Activated naive CD8-positive, alpha-beta T cell treated with anti-CD3 and anti-CD28 coated beads, Interleukin-2, amount 50 U/mL, for 16 hours (primary cell): ENCODE data around the gene MEIS2.
"Not testable (repeated sequence)": the region's sequence is repeated elsewhere in the genome, so short reads cannot be mapped to it uniquely, and the experiment has no call there.

Source experiments
- DNase-seq: peaks from one replicate; pipeline ENCODE4 v3.0.0-alpha.2; 2020; ENCODE audit warnings: low read depth, low spot score

Gene MEIS2

DNA sequence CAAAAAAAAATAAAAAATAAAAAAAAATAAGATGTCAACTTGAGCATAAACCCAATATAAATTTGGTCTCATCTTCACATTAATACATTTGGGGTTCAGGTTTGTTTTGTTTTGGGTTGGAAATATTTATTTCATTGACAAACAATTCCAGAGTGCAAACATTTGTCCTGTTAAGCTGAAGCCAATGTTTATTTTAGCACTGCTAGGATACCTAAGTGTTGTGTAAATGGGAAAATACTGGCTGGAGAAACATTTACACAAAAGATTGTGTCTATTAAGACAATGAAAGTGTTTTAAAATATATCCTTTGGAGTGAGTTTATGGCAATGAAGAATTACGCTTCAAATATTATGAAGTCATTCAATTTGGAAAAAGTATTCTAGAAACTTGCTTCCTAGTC is 91.1 kb downstream of the MEIS2 start:
- DNase-seq: no peak

DNA sequence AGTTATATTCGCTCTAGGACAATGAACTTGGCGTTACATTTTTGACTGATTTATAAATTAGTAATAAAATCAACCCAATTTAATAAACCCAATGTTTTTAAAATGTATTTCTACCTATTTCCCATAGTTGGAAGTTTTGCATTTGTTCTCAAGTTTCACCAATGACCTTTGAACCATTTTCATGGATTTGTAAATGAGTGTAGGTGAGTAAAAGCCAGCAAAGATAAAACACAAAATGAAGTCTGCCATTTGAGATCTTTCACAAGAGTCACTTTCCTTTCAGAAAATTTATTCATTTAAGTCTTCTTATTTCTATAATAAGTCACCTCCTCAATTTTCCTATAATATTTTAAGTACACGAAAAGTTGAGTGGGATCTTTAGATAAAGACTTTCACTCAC is 92.1 kb downstream of the MEIS2 start:
- DNase-seq: no peak

DNA sequence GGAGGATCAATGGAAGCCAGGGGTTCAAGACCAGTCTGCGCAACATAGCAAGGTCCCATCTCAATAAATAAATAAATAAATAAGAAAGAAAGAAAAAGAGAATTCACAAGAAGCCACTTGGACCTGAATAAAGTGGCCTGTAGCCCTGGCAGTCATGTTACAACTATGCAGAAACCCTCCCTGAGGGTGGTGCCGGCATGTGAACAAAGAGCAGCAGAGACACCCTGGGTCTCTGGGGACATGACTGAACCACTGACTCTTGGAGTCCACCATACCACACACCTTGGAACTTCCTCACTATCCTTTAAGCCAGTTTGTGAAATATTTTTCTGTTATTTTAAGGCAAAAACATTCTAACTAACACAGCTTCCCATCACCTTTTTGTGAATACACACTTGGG is 93.0 kb downstream of the MEIS2 start:
- DNase-seq: no peak

DNA sequence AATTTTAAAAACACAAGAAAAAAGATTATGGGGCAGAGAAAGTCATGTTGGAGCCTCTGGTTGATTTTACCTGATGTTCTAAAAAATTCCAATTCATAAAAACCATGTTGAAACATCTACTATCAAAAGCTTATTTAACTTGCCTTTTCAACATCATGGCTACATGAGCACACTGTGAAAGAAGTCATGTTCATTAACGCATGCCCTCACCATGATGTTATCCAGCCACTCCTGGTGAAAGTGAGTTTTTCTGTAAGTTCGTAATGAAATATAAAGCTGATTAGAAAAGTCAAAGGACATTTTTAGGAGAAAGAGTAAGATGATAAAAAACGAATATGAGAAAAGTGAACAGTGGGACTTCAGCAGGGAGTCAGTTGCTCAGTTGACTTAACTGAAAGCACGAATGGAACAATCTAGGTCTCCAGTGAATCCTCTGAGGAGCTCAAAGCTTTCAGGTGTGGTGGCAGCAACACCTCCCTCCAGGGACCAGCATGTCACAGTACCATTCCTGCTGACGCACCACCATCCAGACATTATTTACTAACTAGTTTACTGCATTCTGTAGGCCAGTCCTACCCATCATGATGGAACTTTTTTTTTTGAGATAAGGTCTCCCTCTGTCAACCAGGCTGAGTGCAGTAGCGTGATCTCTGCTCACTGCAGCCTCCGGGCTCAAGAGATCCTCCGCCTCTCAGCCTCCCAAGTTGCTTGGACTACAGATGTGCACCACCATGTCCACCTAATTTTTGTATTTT is 95.2 kb downstream of the MEIS2 start:
- DNase-seq: no peak

DNA sequence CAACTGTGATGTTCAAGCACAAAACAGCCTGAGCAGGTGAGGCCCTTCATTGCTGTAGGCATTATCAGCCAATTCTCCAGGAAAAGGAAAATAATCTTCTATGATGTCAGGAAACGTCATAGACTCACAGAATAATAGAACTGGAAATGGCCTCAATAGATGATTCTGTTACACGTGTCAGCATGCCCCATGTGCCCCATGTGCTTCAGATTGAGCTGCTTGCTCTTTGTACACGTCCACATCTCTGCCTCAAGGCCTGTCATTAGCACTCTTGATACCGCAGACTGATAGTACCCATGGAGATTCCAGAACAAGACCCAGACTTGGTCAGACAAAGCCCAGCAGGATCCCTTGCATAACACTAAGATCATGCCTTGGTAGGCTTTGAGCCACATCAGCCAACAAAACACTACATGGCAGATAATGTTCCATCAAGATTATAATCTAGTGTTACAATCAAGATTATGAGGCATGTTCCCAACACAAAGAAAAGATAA is 95.9 kb downstream of the MEIS2 start:
- no peak for DNase-seq

DNA sequence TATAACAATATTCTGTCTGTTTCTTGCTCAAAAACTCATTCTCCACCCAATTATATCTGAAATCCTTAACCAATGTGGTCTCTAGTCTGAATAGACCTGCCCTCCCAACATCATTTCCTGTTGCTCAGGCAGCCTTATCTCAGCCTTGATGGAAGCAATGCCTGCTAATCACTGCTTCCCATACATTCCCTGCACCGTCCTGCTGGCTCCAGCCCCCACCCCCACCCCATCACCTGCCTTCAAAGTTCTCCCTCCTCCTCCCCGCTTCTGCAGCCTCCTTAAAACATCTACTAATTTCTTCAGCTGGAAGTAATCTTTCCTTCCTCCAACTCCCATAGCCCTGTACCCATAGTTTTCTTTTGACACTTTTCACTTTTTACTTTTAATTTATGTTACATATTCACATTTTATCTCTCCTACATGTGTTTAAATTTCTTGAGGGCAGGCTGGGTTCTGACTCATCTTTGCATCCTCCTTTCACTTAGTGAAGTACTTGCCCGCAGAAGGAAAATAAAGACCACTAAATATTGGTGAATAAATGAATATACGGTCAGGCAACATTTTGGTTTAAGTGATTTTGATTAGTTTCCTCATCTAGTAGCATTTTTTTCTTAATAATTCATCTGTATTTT is 98.2 kb downstream of the MEIS2 start:
- no peak for DNase-seq

DNA sequence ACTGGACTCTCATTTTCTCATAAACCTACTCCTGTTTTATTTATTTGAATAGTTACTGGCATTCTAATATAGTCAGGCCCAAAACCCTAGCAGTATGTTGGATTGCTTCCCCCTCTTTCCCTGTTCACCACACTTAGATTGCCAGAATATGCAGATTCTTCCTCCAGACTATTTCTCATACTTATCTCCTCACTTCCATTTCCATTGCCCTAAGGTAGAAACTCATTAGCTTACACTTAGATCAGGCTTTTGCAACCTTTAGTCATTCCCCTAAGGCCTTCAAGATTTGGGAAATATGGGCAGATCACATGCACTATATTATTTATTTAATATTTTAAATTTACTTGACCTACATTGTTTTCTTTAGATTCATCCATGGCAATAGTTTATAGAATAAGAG is 98.9 kb downstream of the MEIS2 start:
- no peak for DNase-seq

DNA sequence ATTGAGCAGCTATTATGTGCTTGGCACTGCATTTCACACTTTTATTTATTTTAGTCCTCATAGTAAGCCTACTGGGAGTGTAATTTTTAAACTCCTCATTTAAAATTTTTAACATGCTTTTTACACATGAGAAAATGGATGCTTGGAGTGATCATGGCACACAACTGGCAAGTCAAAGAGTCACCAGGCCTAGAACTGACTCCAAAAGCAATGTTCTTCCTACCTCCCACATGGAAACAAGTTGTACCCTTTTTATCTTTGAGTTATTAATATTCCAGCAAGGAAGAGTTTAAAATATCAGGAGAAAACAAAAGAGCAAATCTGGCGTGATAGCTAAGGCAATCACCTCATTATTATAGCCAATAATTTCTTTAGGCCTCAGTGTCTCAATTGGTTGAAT is 100.6 kb downstream of the MEIS2 start:
- no peak for DNase-seq

DNA sequence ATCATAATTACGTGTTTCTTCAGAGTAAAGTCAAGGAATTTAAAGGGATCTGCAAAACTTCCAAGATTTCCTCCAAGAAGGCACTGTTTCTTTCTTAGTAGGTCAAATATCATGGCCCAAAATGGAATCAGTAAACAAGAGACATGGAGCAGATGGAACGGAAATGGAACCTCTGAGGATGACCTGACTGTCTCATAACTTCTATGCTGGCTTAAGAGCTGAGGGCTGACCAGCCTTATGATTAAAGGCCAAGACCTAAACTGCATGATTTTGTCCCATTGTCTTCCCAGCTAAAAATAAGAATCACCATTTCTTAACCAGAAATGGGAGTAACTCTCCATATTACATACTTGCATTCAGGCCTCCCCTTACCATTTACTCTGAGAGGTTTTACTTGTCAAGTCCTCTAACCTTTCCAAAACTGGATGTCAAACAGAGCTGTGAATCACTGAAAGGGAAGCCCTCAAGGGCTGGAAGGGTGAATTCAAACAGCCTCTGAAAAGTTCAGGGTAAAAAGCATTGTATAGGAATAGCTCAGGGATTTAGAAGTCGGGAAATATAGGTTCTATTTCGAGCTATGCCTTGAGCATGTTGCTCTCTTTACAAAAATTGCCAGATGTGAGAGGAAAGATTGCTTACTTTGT is 103.7 kb downstream of the MEIS2 start:
- DNase-seq: no peak

DNA sequence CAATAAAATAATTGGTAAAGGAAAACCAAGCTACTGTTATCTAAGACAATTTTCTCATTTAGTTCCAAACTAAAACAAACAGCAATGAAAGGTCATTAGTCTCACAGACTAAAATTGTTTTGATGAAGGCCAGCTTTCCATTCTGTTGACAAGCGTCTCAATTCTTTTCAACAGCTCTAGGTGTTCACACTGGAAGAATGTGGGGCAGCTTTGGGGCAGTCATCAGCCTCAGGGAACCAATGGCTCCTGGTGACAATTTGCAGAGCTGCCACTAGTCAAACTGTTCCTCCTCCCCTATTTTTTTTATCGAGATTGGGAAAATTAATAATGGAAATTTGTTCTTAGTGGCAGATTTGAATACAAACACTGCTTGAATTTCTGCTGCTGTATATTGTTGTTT is 104.2 kb downstream of the MEIS2 start:
- no peak for DNase-seq

DNA sequence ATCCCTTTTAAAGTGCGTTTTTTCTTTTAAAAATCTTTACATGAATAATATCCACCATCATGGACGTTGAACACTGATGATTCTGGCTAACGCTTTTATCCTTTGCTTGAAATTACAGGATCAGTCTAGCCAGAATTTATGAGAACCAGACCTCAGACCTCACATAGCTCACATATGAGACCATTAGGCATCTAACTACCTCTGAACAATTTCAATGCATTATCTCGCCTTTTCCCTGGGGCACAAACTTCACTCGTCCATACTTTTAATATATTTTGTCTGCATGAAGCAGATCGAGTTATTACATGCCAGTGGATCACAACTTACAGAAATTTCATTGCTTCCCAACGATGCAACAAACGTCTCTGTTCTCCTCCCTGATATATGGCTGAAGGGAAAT is 105.6 kb downstream of the MEIS2 start:
- no peak for DNase-seq

DNA sequence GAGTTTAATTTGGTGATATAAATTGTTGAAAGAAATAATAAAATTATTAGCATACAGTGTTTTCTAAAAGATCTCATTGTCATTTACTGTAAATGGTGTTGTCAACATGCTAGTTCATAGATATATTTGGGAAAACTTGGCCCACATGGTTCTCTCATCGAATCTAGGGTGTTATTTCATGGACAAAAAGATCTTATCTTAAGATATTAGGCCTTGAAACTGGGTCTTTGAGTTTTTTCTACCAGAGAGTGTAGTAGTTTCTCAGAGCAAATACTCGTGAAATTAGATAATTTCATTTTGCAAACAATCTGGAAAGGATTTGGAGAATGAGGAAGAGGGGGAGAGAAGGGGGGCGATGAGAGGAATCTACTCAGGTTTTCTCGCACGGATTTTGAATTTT is 107.9 kb downstream of the MEIS2 start:
- DNase-seq: no peak

DNA sequence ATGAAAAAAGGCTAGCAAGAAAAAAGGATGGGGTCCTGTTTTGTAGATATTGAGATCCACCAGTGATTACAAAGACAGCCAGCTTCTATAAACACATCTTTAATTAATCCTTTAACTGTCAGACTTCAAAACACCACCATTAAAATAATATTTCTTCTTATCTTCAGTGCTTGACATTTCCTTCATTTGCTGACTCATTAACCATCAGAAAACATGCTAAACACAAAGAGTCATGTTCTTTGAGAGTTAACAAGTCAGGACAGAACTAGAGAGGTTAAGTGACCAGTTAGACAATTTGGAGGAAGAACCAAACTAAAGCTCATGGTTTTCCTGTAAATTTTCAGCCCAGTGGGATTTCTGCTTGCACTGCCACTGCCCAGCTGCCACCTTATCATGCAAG is 111.4 kb downstream of the MEIS2 start:
- no peak for DNase-seq

DNA sequence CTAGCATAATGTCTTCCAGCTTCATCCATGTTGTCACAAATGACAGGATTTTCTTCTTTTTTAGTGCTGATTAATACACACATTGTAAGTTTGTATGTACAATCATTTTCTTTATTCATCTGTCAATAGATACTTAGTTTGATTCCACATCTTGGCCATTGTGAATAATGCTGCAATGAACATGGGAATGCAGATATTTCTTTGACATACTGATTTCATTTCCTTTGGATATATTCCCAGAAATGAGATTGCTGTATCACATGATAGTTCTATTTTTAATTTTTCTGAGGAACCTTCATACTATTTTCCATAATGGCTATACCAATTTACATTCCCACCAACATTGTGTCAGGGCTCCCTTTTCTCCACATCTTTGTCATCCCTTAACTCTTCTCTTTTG is 117.9 kb downstream of the MEIS2 start:
- no peak for DNase-seq

DNA sequence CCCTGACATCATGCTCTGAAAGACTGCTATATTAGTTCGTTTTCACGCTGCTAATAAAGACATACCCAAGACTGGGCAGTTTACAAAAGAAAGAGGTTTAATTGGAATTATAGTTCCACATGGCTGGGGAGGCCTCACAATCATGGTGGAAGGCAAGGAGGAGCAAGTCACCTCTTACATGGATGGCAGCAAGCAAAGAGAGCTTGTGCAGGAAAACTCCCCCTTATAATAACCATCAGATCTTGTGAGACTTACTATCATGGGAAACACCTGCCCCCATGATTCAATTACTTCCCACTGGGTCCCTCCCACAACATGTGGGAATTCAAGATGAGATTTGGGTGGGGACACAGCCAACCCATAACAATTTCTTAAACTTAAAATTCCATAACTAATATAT is 120.1 kb downstream of the MEIS2 start:
- DNase-seq: not testable (repeated sequence)

DNA sequence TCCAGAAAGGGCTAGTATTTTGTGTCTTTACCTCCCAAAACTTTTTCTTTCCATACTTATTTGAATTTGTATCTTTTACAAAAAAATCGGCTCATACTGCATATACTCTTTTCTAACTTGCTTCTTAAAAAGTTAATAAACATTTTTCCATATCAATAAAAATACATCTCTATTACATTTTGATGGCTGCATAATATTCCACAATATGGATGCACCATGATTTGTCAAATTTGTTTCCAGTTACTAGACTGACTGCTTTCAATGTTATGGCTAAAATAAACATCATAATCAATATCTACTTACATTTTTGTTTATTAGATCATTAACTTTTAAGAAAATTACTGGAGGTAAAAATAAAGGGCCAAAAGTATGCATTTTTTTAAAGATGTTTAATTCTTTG is 121.7 kb downstream of the MEIS2 start:
- DNase-seq: no peak

DNA sequence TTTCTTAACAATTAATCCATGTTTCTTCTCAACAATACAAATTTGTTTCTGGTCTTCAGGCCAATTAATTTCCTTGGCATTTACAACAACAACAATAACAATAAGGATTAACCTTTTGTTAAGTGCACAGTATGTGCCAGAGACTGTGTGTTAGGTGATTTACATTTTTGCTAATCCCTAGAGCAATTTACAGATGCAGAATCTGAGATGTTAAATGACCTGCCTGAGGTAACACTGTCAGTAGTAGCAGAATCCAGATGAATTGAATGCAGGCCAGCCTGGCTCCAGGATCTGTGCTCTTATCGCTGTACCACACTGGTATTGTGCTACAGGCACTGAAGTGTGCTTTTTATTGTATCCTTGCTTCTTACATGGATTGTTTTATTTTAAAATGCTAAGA is 122.2 kb downstream of the MEIS2 start:
- no peak for DNase-seq

DNA sequence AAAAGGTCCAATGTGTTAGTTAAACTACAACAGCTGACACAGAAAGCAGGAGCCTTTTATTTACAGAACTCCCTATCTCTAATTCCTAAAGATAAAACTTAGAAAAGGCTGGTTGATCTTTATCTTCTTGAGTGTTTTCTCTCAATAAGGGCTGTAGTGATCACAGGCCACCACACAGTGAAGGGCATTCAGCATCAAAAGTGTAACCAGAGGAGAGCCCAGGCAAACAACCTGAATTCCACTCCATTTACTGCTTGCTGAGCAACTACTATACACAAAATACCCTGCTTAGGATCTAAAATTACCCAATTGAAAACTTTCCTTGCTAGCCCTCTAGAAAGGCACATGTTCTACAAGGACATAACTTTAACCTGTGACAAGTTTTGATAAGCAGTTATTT is 122.7 kb downstream of the MEIS2 start:
- no peak for DNase-seq

DNA sequence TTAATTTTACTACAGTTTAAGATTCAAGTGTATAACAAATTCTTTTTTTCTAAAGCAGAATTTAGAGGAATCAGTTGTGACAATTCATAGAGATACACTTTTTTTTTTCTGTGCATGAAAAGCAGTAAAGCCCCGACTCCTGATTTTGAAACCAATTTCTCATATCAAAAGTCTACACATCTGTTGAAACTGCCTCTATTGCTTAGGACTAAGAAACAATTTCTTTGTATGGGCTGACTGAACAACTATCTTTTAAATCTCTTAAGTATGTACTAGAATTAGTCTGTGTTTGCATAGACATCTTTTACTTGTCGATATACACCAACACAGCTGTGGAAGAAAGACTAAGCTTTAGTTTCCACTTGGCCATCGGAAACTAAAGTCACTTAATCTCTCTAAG is 127.6 kb downstream of the MEIS2 start:
- no peak for DNase-seq

DNA sequence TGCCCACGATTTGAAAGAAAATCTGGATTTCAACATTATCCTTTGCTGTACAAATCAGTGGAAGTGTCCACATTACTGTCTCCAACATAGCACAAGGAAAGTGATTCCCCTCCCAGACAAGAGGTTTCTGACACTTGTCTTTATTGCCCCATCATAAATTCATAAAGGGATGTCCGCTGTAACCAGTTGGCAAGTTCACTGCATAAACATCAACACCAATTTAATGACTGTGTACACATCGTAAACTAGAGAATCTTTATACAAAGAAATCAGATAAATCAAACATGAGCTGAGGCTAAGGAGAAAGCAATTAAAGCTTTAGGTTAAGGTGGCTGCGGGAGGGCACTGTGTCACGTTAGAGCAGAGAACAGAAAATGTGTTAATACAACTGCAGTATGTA is 129.8 kb downstream of the MEIS2 start:
- DNase-seq: no peak

DNA sequence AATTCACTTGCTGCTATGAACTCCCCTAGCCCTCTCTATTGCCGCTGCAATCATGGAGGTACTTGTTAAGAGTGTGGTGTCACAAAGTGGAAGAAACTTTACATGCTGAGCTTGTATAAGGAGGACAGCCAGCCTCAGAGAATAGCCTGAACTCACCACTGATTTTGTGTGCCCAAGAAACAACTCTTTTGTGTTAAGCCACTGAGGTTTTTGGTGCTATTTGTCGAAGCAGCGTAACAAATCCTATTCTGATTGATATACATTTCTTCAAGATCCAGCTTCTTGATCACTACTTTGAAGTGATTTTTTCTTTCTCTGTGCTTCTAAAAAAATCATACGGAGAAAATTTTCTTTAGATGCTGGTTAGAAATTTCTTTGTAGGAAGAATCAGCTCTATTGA is 132.4 kb downstream of the MEIS2 start:
- DNase-seq: no peak

DNA sequence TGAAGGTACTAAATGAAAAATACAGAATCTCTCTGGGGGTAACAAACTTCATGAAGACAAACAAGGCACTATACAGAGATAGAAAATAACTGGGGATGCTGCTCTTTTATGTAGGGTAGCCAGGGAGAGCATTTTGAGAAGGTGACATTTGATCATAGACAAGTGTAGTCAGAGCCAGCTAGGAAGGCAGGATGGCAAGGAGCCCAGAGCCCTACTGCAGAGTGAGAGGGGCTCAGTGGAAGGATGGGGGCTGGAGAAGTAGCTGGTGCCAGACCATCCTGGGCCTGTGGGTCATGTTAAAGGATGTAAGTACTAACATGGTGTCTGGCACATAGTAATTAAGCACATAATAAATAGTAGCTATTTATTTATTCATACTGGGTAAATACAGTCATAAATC is 133.6 kb downstream of the MEIS2 start:
- no peak for DNase-seq
